Large intestine (tissue), 3 donors: ENCODE measurements around the gene NFIC. TPM values are rescaled to one million over a fixed set of nuclear protein-coding genes. Genes with fewer than 3 reads are reported as not detected.
"Not testable (repeated sequence)": the region's sequence is repeated elsewhere in the genome, so short reads cannot be mapped to it uniquely, and the experiment has no call there.

Experiments used
- DNase-seq, 2 donors: peaks; one replicate each; pipeline versions ENCODE4 v3.0.0 to v3.0.0-alpha.2; 2013
- H3K27ac ChIP-seq: one replicate; pipeline ENCODE4 v1.5.1; 2013; ENCODE audit warnings: low read length
- H3K27me3 ChIP-seq: 2 replicates; pipeline ENCODE4 v1.6.1; 2013; ENCODE audit warnings: low read length; ENCODE audit not compliant: control insufficient read depth, insufficient read depth
- H3K36me3 ChIP-seq: 2 replicates; pipeline ENCODE4 v1.6.1; 2013; ENCODE audit warnings: low read length; ENCODE audit not compliant: control insufficient read depth, insufficient read depth
- H3K4me1 ChIP-seq: one replicate; pipeline ENCODE4 v1.6.1; 2013; ENCODE audit warnings: low read length; ENCODE audit not compliant: control insufficient read depth, insufficient read depth
- H3K4me3 ChIP-seq: one replicate; pipeline ENCODE4 v1.5.1; 2013; ENCODE audit warnings: low read length
- H3K9me3 ChIP-seq: one replicate; pipeline ENCODE4 v1.6.1; 2013; ENCODE audit warnings: mild to moderate bottlenecking, low read depth, low read length, moderate library complexity; ENCODE audit not compliant: control insufficient read depth
- WGBS: methylation state at CpG from one replicate; pipeline ENCODE4 v1.1.5; 2013; ENCODE audit warnings: low lambda C conversion rate; ENCODE audit not compliant: insufficient coverage; 5-methylcytosine and 5-hydroxymethylcytosine counted together
- polyA plus RNA-seq: library from polyadenylated mRNA; unstranded; fragments of 120-200 nt; gene quantifications from one replicate; pipeline ENCODE4 v1.2.1, GENCODE V29; 2013

The NFIC gene
- polyA plus RNA-seq, 1 donor: 17.0 TPM

DNA sequence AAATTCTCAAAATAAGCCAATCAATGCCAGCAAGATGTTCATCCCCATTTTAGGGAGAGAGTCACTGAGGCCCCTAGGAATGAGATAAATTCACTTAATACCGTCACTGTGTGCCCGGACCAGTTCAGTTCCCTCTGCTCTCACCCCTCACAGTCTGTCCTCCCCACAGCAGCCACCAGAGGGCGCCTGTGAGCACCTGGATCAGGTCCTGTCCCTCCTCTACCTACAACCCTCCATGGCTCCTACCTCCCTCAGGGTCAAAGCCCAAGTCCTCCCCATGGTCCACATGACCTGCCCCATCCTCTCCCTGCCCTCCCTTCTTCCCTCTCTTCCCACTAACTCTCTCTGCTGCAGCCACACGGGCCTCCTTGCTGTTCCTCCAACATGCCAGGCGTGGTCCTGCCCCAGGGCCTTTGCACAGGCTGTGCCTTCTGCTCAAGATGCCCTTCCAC, 42.0 kb upstream of the NFIC start:
- DNase-seq: no peak
- no peaks in the 10 kb centered on the region for H3K36me3 ChIP-seq
- WGBS: no CpG with 5 or more reads among the region's 5 CpGs

DNA sequence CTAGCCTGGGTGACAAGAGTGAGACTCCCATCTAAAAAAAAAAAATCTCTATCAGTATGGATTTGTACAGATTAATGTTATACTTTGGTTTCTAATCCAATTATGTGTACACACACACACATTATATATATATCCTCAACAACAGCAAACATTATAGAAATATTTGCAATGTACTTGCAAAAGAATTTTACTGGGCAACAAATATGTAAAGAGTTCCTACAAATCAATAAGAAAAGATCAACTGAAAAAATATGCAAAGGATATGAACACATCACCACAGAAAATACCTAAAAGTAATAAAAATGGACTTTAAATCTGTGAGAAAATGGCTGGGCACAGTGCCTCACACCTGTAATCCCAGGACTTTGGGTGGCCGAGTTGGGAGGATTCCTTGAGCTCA, 40.9 kb upstream of the NFIC start:
- DNase-seq: no peak
- H3K4me3 ChIP-seq: no peak overlapping the region
- WGBS: no CpG with 5 or more reads among the region's 1 CpG
- no peaks in the 10 kb centered on the region for H3K36me3 ChIP-seq
- H3K9me3 ChIP-seq: no peaks in the 10 kb centered on the region
- peaks cover 2% of the 10 kb centered on the region for H3K27me3 ChIP-seq
- no peak overlapping the region for H3K27ac ChIP-seq
- H3K4me1 ChIP-seq: no peaks in the 10 kb centered on the region

More for the DNA sequence above, 42.0 kb upstream of the NFIC start:
- H3K9me3 ChIP-seq: no peaks in the 10 kb centered on the region
- H3K27ac ChIP-seq: no peak overlapping the region
- no peak overlapping the region for H3K4me3 ChIP-seq
- no peaks in the 10 kb centered on the region for H3K27me3 ChIP-seq
- H3K4me1 ChIP-seq: no peaks in the 10 kb centered on the region

DNA sequence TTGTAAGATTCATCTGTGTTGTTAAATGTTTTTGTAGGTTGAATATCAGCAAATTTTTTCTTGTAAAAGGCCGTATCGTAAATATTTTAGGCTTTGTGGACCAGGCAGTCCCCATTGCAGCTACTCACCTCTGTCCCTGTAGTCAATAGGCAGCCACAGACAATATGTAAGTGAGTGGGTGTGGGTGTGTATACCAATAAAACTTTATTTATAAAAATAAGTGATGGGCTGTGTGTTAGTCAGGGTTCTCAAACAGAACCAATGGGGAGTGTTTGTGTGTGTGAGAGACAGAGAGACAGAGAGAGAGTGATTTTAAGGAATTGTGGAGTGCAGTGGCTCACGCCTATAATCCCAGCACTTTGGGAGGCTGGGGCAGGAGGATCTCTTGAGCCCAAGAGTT, 37.6 kb upstream of the NFIC start:
- H3K36me3 ChIP-seq: no peaks in the 10 kb centered on the region
- no peak for DNase-seq
- peaks cover 4% of the 10 kb centered on the region for H3K27me3 ChIP-seq
- no peak overlapping the region for H3K4me3 ChIP-seq
- no peaks in the 10 kb centered on the region for H3K4me1 ChIP-seq
- no peak overlapping the region for H3K27ac ChIP-seq
- H3K9me3 ChIP-seq: no peaks in the 10 kb centered on the region
- WGBS: 80% methylated on average over 2 of the region's 3 CpGs

DNA sequence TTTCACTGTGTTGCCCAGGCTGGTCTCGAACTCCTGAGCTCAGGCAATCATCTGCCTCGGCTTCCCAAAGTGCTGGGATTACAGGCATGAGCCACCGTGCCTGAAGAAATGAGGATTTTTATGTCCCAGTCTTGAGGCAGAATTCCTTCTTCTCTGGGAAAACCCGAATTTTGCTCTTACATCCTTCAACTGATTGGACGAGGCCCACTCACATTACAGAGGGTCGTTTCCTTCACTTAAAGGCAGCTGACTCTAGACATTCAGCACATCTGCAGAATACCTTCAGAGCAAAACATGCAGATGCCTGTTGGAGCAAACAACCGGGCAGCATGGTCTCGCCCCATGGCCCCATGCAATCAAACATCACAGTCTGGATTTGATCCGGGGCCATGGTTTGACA, 36.3 kb upstream of the NFIC start:
- no peak overlapping the region for H3K27ac ChIP-seq
- 80% methylated on average over 1 of the region's 9 CpGs for WGBS
- no peak overlapping the region for H3K4me3 ChIP-seq
- peaks cover 4% of the 10 kb centered on the region for H3K27me3 ChIP-seq
- H3K36me3 ChIP-seq: no peaks in the 10 kb centered on the region
- no peaks in the 10 kb centered on the region for H3K9me3 ChIP-seq
- DNase-seq: no peak
- H3K4me1 ChIP-seq: no peaks in the 10 kb centered on the region

DNA sequence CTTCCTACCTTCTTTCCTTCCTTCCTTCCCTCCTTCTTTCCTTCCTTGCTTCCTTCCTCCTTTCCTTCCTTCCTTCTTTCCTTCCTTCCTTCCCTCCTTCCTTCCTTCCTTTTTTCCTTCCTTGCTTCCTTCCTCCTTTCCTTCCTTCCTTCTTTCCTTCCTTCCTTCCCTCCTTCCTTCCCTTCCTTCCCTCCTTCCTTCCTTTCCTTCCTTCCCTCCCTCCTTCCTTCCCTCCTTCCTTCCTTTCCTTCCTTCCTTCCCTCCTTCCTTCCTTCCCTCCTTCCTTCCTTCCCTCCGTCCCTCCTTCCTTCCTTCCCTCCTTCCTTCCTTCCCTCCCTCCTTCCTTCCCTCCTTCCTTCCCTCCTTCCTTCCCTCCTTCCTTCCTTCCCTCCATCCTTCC, 34.2 kb upstream of the NFIC start:
- H3K27me3 ChIP-seq, H3K36me3 ChIP-seq, H3K4me3 ChIP-seq, H3K27ac ChIP-seq, H3K9me3 ChIP-seq, DNase-seq, H3K4me1 ChIP-seq: not testable (repeated sequence)
- no CpG with 5 or more reads among the region's 1 CpG for WGBS

DNA sequence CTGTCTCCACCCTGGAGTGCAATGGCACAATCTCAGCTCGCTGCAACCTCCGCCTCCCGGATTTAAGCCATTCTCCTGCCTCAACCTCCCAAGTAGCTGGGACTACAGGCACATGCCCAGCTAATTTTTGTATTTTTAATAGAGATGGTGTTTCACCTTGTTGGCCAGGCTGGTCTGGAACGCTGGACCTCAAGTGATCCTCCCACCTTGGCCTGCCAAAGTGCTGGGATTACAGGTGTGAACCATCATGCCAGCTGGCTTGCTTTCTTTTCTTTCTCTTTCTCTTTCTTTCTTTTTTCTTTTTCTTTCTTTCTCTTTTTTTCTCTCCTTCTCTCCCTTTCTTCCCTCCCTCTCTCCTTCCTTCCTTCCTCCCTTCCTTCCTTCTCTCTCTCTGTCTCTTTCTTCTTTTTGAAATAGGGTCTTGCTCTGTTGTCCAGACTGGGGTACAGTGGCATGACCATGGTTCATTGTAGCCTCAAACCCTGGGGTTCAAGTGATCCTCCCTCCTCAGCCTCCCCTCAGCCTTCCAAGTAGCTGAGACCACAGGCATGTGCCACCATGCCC, 33.3 kb upstream of the NFIC start:
- H3K27ac ChIP-seq: no peak overlapping the region
- no CpG with 5 or more reads among the region's 4 CpGs for WGBS
- no peak for DNase-seq
- peaks cover 8% of the 10 kb centered on the region for H3K27me3 ChIP-seq
- no peaks in the 10 kb centered on the region for H3K4me1 ChIP-seq
- no peaks in the 10 kb centered on the region for H3K36me3 ChIP-seq
- H3K9me3 ChIP-seq: no peaks in the 10 kb centered on the region
- no peak overlapping the region for H3K4me3 ChIP-seq

DNA sequence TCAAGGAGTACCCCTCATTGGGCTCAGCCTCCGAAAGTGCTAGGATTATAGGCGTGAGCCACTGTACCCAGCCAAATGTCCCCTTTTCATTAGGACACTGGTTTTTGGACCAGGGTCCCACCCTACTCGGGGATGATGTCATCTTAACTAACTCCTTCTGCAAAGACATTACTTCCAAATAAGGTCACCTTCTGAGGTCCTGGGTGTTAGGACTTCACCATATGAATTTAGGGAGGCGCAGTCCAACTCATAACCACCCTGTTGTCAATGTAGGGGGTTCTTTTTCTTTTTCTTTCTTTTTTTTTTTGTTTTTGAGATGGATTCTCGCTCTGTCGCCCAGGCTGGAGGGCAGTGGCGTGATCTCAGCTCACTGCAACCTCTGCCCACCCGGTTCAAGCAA, 32.7 kb upstream of the NFIC start:
- H3K27ac ChIP-seq: no peak overlapping the region
- DNase-seq: no peak
- H3K36me3 ChIP-seq: no peaks in the 10 kb centered on the region
- H3K27me3 ChIP-seq: peaks cover 8% of the 10 kb centered on the region
- H3K9me3 ChIP-seq: no peaks in the 10 kb centered on the region
- no peak overlapping the region for H3K4me3 ChIP-seq
- WGBS: no CpG with 5 or more reads among the region's 8 CpGs
- no peaks in the 10 kb centered on the region for H3K4me1 ChIP-seq

DNA sequence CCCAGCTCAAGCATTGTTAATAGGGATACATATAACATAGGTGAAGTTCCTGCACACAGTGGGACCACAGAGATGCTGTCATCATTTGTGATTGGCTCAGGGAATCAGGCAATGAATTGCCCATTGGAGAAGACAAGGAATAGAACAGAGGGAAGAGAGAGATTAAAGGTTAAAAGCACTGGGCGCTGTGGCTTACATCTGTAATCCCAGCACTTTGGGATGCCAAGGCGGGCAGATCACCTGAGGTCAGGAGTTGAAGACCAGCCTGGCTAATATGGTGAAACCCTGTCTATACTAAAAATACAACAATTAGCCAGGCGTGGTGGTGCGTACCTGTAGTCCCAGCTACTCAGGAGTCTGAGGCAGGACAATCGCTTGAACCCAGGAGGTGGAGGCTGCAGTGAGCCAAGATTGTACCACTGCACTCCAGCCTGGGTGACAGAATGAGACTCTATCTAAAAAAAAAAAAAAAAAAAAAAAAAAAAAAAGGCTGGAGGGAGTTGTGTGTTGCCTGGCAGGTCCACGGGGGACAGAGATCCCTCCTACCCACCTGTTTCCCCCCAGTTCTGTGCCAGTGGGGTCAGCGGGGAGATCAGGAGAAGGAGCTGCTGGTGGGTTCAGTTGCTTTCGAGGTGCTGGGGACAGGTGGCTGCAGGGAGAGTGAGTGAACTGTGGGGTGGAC, 31.5 kb upstream of the NFIC start:
- WGBS: no CpG with 5 or more reads among the region's 8 CpGs
- not testable (repeated sequence) for H3K4me1 ChIP-seq, H3K4me3 ChIP-seq, H3K36me3 ChIP-seq, H3K27me3 ChIP-seq, DNase-seq, H3K9me3 ChIP-seq, H3K27ac ChIP-seq

DNA sequence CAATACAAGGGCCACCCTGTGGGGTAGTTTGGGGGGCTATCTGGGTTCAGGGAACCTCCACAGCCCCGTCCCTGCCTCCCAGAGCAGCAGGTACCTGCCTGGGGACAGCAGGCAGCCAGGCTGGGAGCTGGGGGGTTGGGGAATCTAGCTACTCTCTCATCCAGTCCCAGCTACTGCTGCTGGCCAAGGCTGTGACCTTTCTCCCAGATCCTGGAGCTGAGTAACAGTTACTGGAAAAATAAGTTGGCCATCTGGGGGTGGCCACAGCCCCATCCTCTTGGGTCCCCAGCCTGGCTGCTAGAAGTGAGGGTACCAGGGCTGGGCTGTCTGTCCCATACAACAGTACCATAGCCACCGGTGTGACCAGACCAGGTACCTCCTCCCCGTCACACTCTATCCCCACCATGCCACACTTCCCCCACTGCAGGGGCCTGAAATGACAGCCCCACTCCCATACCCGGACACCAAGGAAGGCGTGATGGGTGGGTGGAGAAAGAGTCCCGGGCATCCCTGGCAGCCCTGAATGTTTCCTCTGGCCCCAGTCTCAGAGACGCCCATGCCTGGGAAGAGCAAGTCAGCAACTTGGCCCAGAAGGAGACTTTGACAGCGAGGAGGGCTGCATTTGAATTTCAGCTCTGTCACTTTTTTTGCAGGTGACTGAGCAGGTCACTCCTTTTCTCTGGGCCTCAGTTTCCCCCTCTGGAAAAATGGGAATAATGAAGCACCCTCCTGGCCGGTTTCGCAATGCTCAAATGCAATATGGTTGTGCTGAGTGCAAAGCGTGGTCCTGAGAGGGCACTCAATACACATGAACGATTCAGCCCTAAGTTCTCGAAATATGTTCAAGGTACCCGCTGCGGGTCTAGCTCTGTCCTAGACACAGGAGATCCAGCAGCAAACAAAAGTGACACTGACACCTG, 30.7 kb upstream of the NFIC start:
- no peak for DNase-seq
- no CpG with 5 or more reads among the region's 15 CpGs for WGBS
- H3K4me3 ChIP-seq: no peak overlapping the region
- H3K27ac ChIP-seq: no peak overlapping the region
- peaks cover 6% of the 10 kb centered on the region for H3K27me3 ChIP-seq
- H3K4me1 ChIP-seq: no peaks in the 10 kb centered on the region
- no peaks in the 10 kb centered on the region for H3K9me3 ChIP-seq
- H3K36me3 ChIP-seq: no peaks in the 10 kb centered on the region

DNA sequence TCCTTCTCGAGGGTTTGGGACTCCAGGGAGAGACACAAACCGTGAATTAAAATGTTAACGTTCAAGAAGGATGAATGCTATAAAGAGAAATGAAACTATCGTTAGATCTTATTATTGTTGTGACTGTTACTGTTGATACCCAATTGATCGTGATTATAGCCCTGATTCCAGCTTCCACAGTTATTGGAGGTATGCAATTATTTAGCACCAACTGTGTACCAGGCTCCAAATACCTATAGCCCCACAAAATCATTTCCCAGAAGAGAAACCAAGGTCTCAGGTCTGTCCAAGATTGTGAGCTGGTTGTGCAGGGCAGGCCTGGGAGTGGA, 30.1 kb upstream of the NFIC start:
- 70% methylated on average over 3 of the region's 5 CpGs for WGBS
- Histone ChIP-seq H3K4me3 (no peak overlapping the region), H3K9me3 (no peaks in the 10 kb centered on the region), H3K27me3 (peaks cover 4% of the 10 kb centered on the region), H3K27ac (no peak overlapping the region), H3K36me3 (no peaks in the 10 kb centered on the region), H3K4me1 (no peaks in the 10 kb centered on the region)
- no peak for DNase-seq
